Muscle of arm (tissue), 12 donors: ENCODE results near the gene NME7. TPM values are rescaled to one million over a fixed set of nuclear protein-coding genes. Genes with fewer than 3 reads are reported as not detected.

Experiments
- DNase-seq: peaks from one replicate; pipeline ENCODE4 v3.0.0-alpha.2; 2013
- polyA plus RNA-seq, 12 donors: library from polyadenylated mRNA; unstranded; fragments of 120-200 nt; gene quantifications; one replicate each; pipeline ENCODE4 v1.2.1, GENCODE V29; 2013; ENCODE audit not compliant: insufficient read length in 12 of 12

NME7 gene
- polyA plus RNA-seq, 12 donors, result 15.1 to 28.1 (median 21.9) TPM; not detected in 2

- DNase-seq, result no peak
Measured at GRCh38 chr1:169109561-169110134, 257.9 kb downstream of the NME7 start.

DNA sequence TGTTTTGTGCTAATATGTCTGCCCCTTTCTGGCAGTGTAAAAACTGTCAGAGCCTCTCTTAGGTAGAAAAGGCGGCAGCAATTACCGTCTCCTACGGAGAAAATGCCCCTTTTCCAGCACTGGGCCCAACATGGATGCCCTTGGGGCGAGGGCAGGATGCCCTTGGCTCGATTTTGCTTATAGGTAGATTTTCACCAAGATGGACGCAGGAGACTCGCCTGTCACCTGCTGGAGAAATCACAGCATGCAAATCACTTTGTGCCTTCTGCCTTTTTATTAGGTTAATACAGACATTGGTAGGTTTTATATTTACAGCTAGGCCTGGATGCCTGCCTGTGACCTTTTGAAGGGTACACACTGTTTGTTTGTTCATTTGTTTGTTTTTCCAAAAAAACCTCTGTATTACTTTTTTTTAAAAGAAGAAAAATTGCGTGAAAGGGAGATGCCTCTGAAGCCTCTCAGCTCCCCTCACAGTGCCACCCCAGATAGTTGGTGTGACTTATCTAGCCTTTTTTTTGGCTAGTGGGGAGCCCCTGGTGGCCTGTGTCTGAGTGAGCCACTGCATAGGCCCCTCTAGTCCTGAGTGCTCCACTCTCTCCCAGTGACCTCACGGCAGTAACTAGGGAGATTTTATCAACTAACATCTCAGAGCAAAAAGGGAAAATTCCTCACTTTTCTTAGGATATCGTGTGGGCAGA is 258.6 kb downstream of the NME7 start:
- no peak for DNase-seq

- no peak for DNase-seq
Measured at GRCh38 chr1:169108223-169108622, 259.4 kb downstream of the NME7 start.

- DNase-seq, result no peak
Measured at GRCh38 chr1:169107603-169108208, 259.9 kb downstream of the NME7 start.

DNA sequence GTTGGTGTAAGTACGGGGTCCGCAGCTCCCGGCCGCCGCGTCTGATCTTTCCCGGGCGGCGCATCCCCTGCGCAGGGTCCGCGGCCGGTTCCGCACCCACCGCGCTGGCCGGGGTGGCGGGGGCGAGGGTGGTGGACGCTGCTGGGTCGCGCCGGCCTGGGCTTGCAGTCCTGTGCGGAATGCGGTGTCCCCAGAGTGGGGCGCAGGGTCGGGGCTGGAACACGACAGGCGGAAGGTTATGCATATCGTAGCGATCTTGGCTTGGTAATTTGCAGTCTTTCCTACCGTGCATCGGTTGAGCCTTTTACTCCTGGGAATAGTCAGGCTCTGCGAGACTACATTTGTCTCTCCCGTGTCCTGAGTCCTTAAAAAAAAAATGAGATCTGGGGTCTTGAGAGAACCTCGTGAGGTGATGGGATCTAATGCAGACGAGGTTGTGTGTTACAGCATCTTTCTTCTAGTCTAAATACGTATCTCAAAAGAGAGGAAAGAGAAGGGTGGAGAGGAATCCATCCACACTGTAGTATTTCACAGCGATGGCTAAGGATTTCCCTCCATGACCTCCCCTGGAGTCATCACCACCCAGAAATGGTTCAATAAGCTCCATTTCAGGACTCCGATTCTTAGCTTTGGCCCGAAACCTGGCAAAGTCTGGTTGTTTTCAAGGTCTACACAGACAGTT is 260.5 kb downstream of the NME7 start:
- no peak for DNase-seq

GRCh38 chr1:169106095-169106920 is 261.3 kb downstream of the NME7 start, which contains the start of gene ATP1B1:
Gene ATP1B1 (plus strand): TSS chr1:169106690. CDS start chr1:169106830, 140 bp downstream.
- DNase-seq, result peak; percentile 81

GRCh38 chr1:169105434-169106094 is 262.0 kb downstream of the NME7 start:
- DNase-seq, result peak; percentile 44

DNA sequence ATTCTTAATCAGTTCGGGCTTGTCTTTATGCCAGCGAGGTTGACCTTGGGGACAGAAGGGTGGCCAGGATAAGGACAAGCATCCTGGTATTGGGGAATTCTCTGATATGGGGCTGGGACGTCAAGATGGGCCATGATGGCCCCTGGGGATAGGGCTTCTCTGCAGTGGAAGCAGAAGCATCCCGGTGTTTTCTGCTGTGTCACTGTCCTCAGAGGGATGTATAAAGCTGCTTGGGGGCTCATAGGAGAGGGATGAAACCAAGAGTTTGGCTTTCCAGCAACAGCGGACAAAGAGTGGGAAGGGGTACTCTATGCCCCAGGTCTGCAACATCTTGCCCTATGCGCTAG is 262.5 kb downstream of the NME7 start:
- no peak for DNase-seq

DNA sequence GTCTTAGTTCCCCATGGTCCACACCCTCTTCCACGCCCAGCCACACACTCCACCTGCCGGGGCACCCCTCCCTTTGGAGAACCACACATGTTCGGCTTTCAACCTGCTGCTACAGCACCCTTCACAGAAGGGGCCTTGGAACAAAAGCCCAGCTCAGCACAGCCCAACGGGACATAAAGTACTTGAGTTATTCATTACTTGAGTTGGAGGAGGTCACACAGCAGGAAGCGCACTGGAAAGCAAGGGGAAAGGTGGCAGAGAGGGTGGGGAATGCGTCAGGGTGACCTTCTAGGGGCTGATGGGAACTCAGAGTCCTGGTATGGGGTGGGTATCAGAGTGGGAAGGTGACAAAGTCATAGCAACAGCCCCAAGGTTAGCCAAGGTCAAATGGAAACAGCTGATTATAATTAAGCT is 264.1 kb downstream of the NME7 start:
- no peak for DNase-seq

DNA sequence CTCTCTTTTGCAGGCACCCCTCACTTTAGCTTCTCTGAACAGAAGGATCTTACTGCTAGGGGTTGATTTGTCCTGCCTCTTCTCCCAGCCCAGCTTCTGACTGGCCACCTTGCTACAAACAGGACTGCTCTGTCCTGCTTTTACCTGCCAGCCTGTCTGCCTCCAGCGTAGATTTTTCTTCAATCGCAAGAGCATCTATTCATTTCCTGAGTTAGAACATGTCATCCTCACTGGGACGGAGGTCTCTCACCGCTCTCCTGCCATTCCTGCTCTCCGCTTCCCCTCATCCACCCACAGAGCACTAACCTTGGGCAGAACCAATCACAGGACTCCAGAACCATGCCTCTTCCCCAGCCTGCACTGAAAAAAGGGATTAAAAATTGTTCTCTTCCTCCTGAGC is 264.6 kb downstream of the NME7 start:
- DNase-seq, result no peak

DNA sequence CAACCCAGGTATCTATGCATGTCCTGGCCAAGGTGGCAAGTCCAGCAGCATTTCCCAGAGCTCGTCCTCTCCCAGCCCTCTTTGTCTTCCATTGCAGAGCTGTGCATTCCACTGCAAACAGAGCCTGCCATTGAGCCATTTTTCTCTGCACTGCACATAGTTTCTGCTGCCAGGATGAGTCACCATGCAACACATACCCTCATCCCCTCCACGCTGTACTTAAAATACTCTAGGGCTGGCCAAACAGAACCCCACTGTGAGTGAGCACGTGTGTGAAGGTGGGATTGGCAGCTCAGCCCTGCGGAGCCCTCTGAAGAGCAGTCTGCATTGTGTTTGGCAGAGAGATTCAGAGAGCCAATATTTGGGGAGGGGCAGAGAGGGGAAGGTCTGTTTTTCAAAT is 265.0 kb downstream of the NME7 start:
- DNase-seq, result no peak

DNA sequence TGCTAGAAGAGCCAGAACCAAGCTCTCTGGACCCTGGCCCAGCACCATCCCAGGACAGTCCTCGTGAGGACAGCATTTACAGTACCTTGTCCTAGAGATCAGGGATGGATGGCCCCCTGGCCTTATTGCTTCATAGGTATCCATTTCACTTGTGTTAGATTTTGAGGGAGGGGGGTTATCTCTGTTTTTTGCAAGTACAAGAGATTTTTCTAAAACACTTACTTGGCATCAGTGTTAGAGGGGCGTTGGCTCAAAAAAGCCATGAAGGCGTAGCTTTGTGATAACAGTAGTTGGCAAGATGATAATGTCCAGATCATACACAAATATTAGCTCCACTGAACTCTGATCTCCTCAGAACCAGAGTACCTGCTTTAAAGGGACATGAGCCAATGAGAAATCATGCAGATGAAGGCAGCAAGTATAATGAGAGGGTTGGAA is 266.9 kb downstream of the NME7 start:
- DNase-seq, result no peak

GRCh38 chr1:169100208-169100607 is 267.4 kb downstream of the NME7 start:
- DNase-seq, result no peak

DNA sequence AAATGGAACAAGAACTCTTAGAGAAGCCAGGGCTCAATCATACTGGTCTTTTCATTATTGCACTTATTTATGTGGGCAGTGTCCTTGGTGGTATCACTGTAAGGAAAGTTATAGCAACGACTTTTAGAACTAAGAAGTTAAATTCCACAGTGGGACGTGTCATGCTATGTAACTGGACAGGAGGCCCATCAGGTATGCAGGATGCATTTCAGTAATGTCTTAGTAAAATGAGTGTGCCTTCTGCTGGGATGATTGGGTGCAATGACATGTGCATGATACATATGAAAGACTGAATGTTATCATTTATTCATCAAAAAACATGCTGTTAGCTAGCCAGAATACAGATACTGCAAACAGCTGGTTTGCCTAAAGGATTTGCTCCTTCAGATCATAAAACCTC is 268.0 kb downstream of the NME7 start:
- no peak for DNase-seq

DNA sequence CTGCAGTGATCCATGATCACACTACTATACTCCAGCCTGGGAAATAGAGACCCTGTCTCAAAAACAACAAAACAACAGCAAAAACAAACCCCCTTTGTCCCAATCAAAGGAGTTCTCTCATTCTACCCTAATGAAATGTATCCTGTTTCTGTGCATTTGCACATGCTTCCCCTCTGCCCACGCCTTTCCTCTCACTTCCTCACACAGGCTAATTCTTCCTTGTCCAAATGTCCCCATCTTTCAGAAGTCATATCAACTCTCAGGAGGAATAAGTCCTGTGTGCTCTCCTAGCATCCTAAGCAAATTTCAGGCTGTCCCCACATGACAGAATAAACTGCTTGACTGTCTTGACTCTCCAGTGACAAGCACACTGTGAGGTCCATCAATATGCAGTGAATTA is 269.2 kb downstream of the NME7 start:
- DNase-seq, result no peak

- no peak for DNase-seq
Measured at GRCh38 chr1:169094897-169095569, 272.6 kb downstream of the NME7 start.

- no peak for DNase-seq
Measured at GRCh38 chr1:169092399-169092798, 275.2 kb downstream of the NME7 start.

DNA sequence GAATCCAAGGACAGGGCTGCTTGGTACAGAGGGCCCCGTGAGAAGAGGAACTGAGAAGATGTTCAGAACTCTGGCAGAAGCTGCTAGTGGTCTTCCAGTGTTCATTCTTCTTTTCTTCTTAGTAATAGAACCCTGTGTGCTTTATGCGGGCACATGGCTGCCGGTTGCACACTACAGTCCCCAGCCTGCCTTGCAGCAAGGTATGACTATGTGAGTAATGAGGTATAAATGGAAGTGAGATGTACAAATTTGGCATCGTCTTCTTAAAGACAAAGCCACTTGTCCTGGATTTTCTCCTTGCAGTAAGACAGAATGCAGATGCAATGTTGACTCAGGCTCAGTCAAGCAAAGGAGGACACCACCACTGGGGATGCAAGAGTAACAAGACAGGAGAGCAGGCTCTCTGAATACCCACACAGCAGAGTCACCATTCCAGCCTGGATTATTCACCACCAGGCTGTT is 276.1 kb downstream of the NME7 start:
- DNase-seq, result no peak

GRCh38 chr1:169090900-169091311 is 276.7 kb downstream of the NME7 start:
- no peak for DNase-seq

GRCh38 chr1:169090308-169090899 is 277.2 kb downstream of the NME7 start:
- DNase-seq, result no peak
